ENCODE data around the gene SHD.

Gene SHD

DNA sequence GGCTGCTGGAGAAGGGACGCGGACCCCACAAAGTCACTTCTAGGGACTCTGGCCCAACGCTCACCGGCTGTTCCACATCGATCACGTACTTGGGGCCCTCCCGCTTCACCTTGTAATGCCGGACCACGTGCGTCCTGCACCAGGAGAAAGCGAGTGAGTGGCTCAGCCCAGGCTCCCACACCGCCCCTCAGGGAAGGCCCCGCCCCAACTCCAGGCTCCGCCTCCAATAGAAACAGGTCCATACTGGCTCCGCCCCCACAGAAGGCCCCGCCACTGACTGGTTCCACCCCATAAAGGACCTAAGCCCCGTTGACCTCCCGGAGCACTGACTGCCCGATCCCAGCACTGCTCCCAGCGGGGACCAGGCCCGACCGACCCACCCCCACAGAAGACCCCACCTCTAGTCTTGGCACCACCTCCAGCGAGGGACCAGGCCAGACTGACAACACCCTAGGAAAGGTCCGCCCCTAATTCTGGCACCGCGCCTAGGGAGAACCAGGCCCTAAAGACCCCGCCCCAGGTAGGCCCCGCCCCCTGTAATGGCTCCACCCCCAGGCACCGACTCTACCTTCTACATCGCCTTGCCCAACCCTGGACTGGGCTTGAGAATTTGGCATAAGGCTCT lies 48.3 kb downstream of the SHD start:
- peak; percentile 65 for DNase-seq

DNA sequence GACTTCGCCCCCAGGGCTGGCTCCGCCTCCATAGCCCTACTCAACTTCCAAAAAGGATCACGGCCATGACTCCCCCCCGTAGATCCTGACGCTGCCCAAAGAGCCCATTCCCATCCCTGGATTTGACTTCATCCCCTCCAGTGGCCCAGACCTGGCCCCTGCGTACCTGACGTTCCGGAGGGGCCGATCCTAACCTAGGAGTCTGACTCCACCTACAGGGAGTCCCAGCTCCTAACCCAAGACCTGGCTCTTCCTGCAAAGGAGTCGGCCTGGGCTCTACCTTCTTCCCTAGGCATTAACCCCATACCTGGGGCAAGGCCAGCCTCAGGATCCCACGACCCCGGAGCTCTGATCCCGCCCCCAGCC lies 48.8 kb downstream of the SHD start:
- no peak for DNase-seq

DNA sequence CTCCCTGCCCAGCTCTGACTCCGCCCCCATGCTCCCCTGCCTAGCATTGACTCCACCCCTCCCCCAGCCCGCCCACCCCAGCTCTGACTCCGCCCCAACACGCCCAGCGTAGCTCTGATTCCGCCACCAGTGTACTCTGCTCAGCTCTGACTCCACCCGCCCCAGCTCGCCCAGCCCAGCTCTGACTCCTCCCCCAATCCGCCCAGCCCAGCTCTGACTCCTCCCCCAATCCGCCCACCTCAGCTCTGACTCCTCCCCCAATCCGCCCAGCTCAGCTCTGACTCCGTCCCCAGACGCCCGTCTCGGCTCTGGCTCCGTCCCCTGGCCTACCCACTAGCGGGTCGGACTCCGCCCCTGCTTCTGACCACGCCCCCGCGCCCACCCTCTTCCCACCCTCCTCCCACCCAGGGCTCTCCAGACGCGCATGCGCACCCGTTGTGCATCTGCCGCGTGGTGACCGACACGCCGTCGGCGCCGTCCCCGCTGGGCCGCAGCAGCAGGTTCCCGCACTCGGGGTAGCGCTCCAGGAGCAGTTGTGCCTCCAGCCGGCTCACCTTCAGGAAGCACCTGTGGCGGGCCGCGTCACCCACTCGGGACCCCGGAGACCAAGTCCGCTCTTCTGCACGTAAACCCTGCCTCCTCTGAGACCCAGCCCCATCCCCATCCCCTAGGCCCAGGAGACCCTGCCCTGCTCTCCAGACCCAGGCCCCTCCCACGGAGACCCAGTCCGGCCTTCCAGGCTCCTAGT lies 49.4 kb downstream of the SHD start:
- peak; percentile 92 for DNase-seq

DNA sequence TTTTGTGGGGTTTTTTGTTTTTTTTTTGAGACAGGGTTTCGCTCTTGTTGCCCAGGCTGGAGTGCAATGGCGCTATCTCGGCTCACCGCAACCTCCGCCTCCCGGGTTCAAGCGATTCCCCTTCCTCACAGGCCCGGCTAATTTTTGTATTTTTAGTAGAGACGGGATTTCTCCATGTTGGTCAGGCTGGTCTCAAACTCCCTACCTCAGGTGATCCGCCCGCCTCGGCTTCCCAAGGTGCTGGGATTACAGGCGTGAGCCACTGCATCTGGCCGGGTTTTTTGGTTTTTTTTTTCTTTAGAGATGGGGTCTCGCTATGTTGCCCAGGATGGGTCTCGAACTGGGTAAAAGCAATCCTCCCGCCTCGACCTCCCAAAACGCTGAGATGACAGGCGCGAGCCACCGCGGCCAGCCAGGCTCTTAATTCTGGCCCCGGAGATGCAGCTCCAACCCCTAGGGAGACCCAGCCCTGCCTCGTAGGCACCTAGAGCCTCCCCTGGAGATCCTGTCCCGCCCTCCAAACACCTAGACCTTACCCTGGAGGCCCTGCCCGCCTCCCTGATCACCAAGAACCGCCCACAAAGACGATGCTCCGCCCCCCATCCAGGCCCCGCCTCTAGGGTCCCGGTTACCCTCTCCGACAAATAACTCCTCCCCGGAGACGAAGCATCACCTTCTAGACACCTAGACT lies 50.1 kb downstream of the SHD start:
- peak; percentile 34 for DNase-seq

DNA sequence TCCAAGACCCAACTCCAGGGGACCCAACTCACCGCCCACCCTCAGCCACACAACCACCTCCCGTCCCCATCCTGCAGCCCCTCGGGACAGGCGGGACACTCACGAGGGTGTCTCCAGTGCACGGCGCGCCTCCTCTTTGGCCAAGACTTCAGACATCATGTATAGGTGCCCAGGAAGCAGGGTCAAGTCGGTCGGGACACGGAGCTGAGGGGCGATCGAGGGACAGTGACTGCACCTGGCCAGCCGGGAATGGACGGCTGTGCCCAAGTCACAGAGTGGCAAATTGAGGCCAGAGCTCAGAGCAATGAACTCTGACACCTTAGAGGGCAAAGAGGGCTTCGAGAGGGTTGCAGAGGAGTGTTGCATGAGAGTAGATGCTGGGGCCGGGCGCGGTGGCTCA lies 50.8 kb downstream of the SHD start:
- DNase-seq: no peak

DNA sequence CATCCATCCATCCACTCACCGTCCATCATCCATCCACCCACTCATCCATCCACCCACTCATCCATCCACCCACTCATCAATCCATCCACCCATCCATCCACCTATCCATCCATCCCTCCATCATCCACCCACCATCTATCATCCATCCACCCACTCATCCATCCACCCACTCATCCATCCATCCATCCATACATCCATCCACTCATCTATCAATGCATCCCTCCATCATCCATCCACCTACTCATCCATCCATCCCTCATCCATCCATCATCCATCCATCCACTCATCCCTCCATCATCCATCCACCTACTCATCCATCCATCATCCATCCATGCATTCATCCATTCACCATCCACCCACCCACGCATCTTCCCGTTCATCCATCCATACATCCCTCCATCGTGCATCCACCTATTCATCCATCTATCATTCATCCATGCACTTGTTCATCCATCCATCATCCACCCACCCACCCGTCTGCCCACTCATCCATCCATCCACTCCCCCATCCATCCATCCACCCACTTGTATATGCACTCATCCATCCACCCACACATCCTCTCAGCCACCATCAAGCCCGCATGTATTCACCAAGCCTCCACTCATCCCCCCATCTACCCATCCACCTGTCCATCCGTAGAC lies 56.0 kb downstream of the SHD start:
- no peak for DNase-seq

DNA sequence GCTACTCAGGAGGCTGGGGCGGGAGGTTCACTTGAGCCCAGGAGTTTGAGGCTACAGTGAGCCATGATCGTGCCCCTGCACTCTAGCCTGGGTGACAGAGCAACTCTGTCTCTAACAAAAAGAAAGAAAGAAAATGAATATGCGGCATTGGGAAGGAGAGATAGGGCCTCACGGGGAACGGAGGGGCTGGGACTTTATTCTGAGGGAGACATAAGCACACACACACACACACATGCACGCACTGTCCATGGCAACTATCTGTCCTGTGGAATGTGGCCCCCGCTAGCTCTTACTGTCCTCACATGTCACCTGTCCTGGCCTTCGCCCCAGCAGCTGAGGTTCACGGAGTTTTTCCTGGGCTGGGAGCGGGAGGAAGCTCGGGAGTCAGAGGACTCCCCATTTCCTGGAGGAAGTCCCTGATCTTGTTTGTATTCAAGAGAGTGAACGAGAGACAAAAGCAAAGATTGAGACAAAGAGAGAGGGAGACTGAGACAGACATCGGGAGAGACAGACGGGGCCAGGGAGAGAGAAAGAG lies 58.9 kb downstream of the SHD start:
- DNase-seq: no peak

DNA sequence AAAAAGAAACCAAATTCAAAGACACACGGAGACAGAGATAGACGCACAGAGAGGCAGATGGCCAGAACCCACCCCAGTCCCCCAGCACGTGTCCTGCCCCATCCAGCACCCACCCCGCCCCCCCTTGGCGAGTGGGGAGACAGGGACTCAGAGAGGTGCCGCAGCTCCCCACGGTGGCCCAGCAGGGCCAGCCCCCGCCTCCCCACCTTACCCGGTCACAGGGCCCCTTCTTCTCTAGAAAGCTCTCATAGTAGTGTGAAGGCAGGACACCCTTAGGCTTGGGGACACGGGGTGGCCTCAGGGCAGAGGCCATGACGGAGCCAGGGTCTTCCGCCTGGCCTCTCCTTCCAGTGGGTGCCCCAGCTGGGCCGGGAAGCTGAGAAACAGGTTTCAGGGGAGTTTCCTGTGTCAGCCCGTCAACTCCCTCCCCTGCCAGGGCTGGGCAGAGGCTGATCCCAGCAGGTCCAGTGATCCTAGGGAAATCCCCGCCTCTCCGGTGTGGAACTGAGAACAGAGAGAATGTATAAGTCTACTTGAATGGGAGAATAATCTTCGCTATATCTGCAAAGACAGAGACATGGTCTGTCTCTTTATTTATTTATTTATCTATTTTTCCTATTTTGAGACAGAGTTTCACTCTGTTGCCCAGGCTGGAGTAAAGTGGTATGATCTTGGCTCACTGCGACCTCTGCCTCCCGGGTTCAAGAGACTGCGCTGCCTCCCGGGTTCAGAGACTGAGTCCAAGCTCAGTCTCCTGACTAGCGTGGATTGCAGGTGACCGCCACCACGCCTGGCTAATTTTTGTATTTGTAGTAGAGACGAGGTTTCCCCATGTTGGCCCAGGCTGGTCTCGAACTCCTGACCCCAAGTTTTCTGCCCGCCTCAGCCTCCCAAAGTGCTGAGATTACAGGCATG lies 59.6 kb downstream of the SHD start, which contains the start of gene STAP2:
Gene STAP2, minus strand, starts transcription at position 387 of the 915 bp plus-strand sequence. Its CDS starts 74 bp downstream, at position 313.
- DNase-seq: peak; percentile 44
